ENCODE results near the gene NGEF.

GRCh38 chr2:233048569-233049193, 35.6 kb upstream of the NGEF start:
- TF ChIP-seq POLR2A (IDR thresholded peaks at IDR 0.05) (no peak), CTCF (IDR thresholded peaks at IDR 0.05) (no peak)
